ENCODE measurements around the gene CUX1.

DNA sequence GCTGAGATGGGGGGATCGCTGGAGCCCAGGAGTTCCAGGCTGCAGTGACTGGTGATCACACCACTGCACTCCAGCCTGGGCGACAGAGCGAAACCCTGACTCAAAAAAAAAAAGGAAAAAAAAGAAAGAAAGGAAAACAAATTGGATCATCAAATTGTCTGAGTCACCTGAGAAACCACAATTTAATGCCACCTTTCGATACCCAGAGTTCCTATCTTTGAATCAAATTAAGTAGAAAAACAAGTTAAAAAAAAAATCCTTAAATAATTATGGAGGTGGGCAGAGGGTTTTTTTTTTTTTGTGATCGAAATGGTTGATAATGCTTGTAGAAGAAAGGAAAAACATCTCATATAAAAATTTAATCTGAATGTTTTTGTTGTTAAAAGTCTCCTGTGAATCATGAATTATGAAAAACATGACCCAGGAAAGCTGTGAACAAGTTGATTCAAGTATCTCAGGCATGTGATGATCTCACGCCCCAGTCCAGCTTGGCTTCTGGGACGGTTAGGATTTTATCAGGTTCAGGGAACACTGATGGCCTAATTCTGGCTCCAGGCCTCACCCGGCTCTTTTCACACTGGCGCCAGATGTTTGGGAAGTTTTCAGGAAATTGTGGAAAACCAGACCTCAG, 25.3 kb upstream of the CUX1 start:
- TF ChIP-seq, protein P1, sequence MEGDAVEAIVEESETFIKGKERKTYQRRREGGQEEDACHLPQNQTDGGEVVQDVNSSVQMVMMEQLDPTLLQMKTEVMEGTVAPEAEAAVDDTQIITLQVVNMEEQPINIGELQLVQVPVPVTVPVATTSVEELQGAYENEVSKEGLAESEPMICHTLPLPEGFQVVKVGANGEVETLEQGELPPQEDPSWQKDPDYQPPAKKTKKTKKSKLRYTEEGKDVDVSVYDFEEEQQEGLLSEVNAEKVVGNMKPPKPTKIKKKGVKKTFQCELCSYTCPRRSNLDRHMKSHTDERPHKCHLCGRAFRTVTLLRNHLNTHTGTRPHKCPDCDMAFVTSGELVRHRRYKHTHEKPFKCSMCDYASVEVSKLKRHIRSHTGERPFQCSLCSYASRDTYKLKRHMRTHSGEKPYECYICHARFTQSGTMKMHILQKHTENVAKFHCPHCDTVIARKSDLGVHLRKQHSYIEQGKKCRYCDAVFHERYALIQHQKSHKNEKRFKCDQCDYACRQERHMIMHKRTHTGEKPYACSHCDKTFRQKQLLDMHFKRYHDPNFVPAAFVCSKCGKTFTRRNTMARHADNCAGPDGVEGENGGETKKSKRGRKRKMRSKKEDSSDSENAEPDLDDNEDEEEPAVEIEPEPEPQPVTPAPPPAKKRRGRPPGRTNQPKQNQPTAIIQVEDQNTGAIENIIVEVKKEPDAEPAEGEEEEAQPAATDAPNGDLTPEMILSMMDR (IDR thresholded peaks at IDR 0.05; ENCODE audit: low read depth, low read length, poor library complexity, severe bottlenecking): no peak
- no peak for TF ChIP-seq EZH2phosphoT487 (IDR thresholded peaks at IDR 0.05; ENCODE audit: borderline replicate concordance, low read length)
